Activated B cell treated with CpG ODN at 0.5 μM for 24 hours (primary cell): ENCODE measurements around the gene CTNNB1. TPM values are rescaled to one million over a fixed set of nuclear protein-coding genes. Genes with fewer than 3 reads are reported as not detected.

Experiments used
- ATAC-seq: fragments of 200-7000 bp; cut with Tn5 transposase; one replicate; pipeline ENCODE4 v1.10.0; 2021; ENCODE audit warnings: low read depth, mild to moderate bottlenecking, moderate library complexity
- CTCF ChIA-PET: fragments of 350-600 bp; sonication (Branson Sonifier 250); formaldehyde crosslinking; loops from one replicate; lab custom pipeline; 2021; ENCODE audit warnings: antibody characterized with exemption; lab: Charles Lee
- POLR2A ChIA-PET: fragments of 350-600 bp; sonication (Branson Sonifier 250); formaldehyde crosslinking; loops from one replicate; lab custom pipeline; 2021; ENCODE audit warnings: antibody characterized with exemption; lab: Charles Lee
- DNase-seq: peaks from one replicate; pipeline ENCODE4 v3.0.0; 2022
- H3K27ac Mint-ChIP-seq: one replicate; pipeline ENCODE4 v1.8.0; 2020; ENCODE audit warnings: mixed read lengths
- H3K27me3 Mint-ChIP-seq: one replicate; pipeline ENCODE4 v1.8.0; 2021; ENCODE audit warnings: mixed read lengths
- H3K36me3 Mint-ChIP-seq: one replicate; pipeline ENCODE4 v1.8.0; 2021; ENCODE audit warnings: low read depth, mixed read lengths
- H3K4me1 Mint-ChIP-seq: one replicate; pipeline ENCODE4 v1.8.0; 2021; ENCODE audit warnings: mixed read lengths
- H3K4me3 Mint-ChIP-seq: one replicate; pipeline ENCODE4 v1.8.0; 2020; ENCODE audit warnings: mild to moderate bottlenecking, mixed read lengths
- H3K9me3 Mint-ChIP-seq: one replicate; pipeline ENCODE4 v1.8.0; 2020; ENCODE audit warnings: mixed read lengths
- CTCF ChIP-seq: fragments of 200-600 bp; IDR thresholded peaks from one replicate; pipeline ENCODE4 v1.8.0; 2022; ENCODE audit warnings: antibody characterized with exemption, mild to moderate bottlenecking
- intact Hi-C: fragments of 100-400 bp; cut with micrococcal nuclease; formaldehyde crosslinking; loops from one replicate; pipeline ENCODE4 v1.15.1; 2024
- total RNA-seq: library from RNA; stranded (reverse); gene quantifications from 2 replicates; pipeline ENCODE4 v1.2.3, GENCODE V29; 2022

Gene CTNNB1
- total RNA-seq, 1 donor from 2014 or later: 164 TPM

GRCh38 chr3:41196499-41197410 lies 2.5 kb upstream of the CTNNB1 start:
- CTCF ChIA-PET: interaction anchor here (1.3 kb wide), 1 partner anchor 16 kb away, joined by 3 read pairs; no protein-coding TSS in a partner anchor

GRCh38 chr3:41198046-41198445 lies 1.3 kb upstream of the CTNNB1 start:
- ChIA-PET POLR2A (interaction anchor here (1.0 to 4.7 kb wide), 7 partner anchors 16 to 889 kb away, joined by 3 to 42 read pairs (median 11); partner anchors contain the start of gene EIF1B), CTCF (interaction anchor here (0.7 to 1.3 kb wide), 3 partner anchors 15 to 889 kb away, joined by 3 read pairs; no protein-coding TSS in a partner anchor)
- DNase-seq: no peak
- H3K27me3 Mint-ChIP-seq: peaks cover 4% of the 10 kb centered on the region
- peak overlapping the region; percentile 93 for H3K4me3 Mint-ChIP-seq
- ATAC-seq: no peak
- H3K27ac Mint-ChIP-seq: no peak overlapping the region
- intact Hi-C loops: loop anchor here (1.0 to 5.0 kb wide), 5 partner anchors 8 to 889 kb away; partner anchors contain the start of genes EIF1B and ULK4
- peaks cover 29% of the 10 kb centered on the region for H3K4me1 Mint-ChIP-seq
- no peaks in the 10 kb centered on the region for H3K9me3 Mint-ChIP-seq
- TF ChIP-seq CTCF: no peak
- peaks cover 13% of the 10 kb centered on the region for H3K36me3 Mint-ChIP-seq

More at GRCh38 chr3:41196499-41197410, 2.5 kb upstream of the CTNNB1 start:
- ATAC-seq (no peak), DNase-seq (no peak)
- intact Hi-C loops: loop anchor here (5.0 kb wide), 1 partner anchor 744 kb away; no protein-coding TSS in a partner anchor
- H3K4me1 Mint-ChIP-seq: peaks cover 16% of the 10 kb centered on the region
- TF ChIP-seq CTCF: no peak
- no peak overlapping the region for H3K27ac Mint-ChIP-seq
- POLR2A ChIA-PET: interaction anchor here (0.7 to 1.2 kb wide), 3 partner anchors 9 to 722 kb away, joined by 5 to 8 read pairs (median 6); no protein-coding TSS in a partner anchor
- H3K4me3 Mint-ChIP-seq: no peak overlapping the region
- H3K36me3 Mint-ChIP-seq: peaks cover 12% of the 10 kb centered on the region
- H3K9me3 Mint-ChIP-seq: no peaks in the 10 kb centered on the region
- peaks cover 4% of the 10 kb centered on the region for H3K27me3 Mint-ChIP-seq

- H3K36me3 Mint-ChIP-seq: peaks cover 13% of the 10 kb centered on the region
- peaks cover 4% of the 10 kb centered on the region for H3K27me3 Mint-ChIP-seq
- ChIA-PET CTCF (interaction anchor here (0.7 to 1.4 kb wide), 5 partner anchors 11 to 890 kb away, joined by 3 to 5 read pairs (median 3); no protein-coding TSS in a partner anchor), POLR2A (interaction anchor here (0.6 to 4.7 kb wide), 20 partner anchors 8 to 1718 kb away, joined by 3 to 42 read pairs (median 10); partner anchors contain the start of genes EIF1B, RPL14, ULK4 and ZNF619)
- peak; percentile 4 for ATAC-seq
- no peaks in the 10 kb centered on the region for H3K9me3 Mint-ChIP-seq
- intact Hi-C loops: loop anchor here (1.0 to 5.0 kb wide), 5 partner anchors 8 to 890 kb away; partner anchors contain the start of genes EIF1B and ULK4
- no peak for TF ChIP-seq CTCF
- DNase-seq: no peak
- H3K4me3 Mint-ChIP-seq: peak overlapping the region; percentile 93
- peaks cover 34% of the 10 kb centered on the region for H3K4me1 Mint-ChIP-seq
- peak overlapping the region; percentile 85 for H3K27ac Mint-ChIP-seq
Measured at GRCh38 chr3:41198526-41198925, 779 bp upstream of the CTNNB1 start.

GRCh38 chr3:41199866-41200668 lies 762 bp downstream of the CTNNB1 start:
- peaks cover 4% of the 10 kb centered on the region for H3K27me3 Mint-ChIP-seq
- intact Hi-C loops: loop anchor here (1.0 to 10.0 kb wide), 12 partner anchors 15 to 1385 kb away; partner anchors contain the start of genes EIF1B, SEC22C and ULK4
- H3K9me3 Mint-ChIP-seq: no peaks in the 10 kb centered on the region
- ChIA-PET CTCF (interaction anchor here (1.1 to 1.4 kb wide), 4 partner anchors 10 to 615 kb away, joined by 3 to 5 read pairs (median 4); no protein-coding TSS in a partner anchor), POLR2A (interaction anchor here (0.6 to 4.7 kb wide), 30 partner anchors 8 to 1400 kb away, joined by 3 to 42 read pairs (median 5); partner anchors contain the start of genes NKTR, RPL14, ULK4 and VIPR1)
- ATAC-seq: peak; percentile 16
- peak overlapping the region; percentile 94 for H3K4me3 Mint-ChIP-seq
- peak overlapping the region; percentile 80 for H3K27ac Mint-ChIP-seq
- peaks cover 49% of the 10 kb centered on the region for H3K4me1 Mint-ChIP-seq
- H3K36me3 Mint-ChIP-seq: peaks cover 13% of the 10 kb centered on the region
- TF ChIP-seq CTCF: no peak
- no peak for DNase-seq
